HepG2 (cell line): Measurements from ENCODE around the gene GSTK1. TPM values are rescaled to one million over a fixed set of nuclear protein-coding genes. Genes with fewer than 3 reads are reported as not detected.
A peak's percentile ranks its signal among the peaks of the same experiment; 100 is the strongest.

Experiments used
- ARNTL ChIP-seq: sonication (generic); formaldehyde crosslinking; IDR thresholded peaks from 2 replicates; pipeline ENCODE4 v1.4.0; 2020; ENCODE audit warnings: mild to moderate bottlenecking, missing genetic modification reagents
- CCAR2 ChIP-seq: fragments of 200-400 bp; formaldehyde crosslinking; optimal IDR thresholded peaks from 2 replicates; pipeline ENCODE3; 2018; ENCODE audit warnings: low read depth, mild to moderate bottlenecking, low read length, moderate library complexity
- CHCHD3 ChIP-seq: sonication (generic); formaldehyde crosslinking; IDR thresholded peaks from 2 replicates; pipeline ENCODE4 v1.8.0; 2022; ENCODE audit warnings: mild to moderate bottlenecking, missing genetic modification reagents, moderate library complexity
- FIP1L1 ChIP-seq: fragments of 200-400 bp; formaldehyde crosslinking; IDR thresholded peaks from 2 replicates; pipeline ENCODE4 v1.6.1; 2018; ENCODE audit warnings: low read depth, mild to moderate bottlenecking, low read length, moderate library complexity, borderline replicate concordance; ENCODE audit not compliant: insufficient read depth
- KDM2A ChIP-seq: sonication (generic); formaldehyde crosslinking; IDR thresholded peaks from 2 replicates; pipeline ENCODE4 v1.4.0; 2020; ENCODE audit warnings: low read depth, missing genetic modification reagents, borderline replicate concordance
- KDM5B ChIP-seq: sonication (generic); formaldehyde crosslinking; IDR thresholded peaks from 2 replicates; pipeline ENCODE4 v1.4.0; 2020; ENCODE audit warnings: missing genetic modification reagents, mild to moderate bottlenecking, borderline replicate concordance
- SALL2 ChIP-seq: sonication (generic); formaldehyde crosslinking; IDR thresholded peaks from 2 replicates; pipeline ENCODE4 v1.8.1; 2023; ENCODE audit warnings: mild to moderate bottlenecking, missing genetic modification reagents, inconsistent platforms
- SP1 ChIP-seq, 2 experiments: fragments of 450-650 bp in 1 of 2; sonication (generic) in 1 of 2; formaldehyde crosslinking in 1 of 2; IDR thresholded peaks; 2 replicates each; pipeline versions ENCODE4 v1.4.0 to v1.6.1; 2016 to 2020; ENCODE audit warnings: missing genetic modification reagents in 1 of 2
- TBX2 ChIP-seq: sonication (generic); formaldehyde crosslinking; IDR thresholded peaks from 2 replicates; pipeline ENCODE4 v1.5.0; 2020; ENCODE audit warnings: missing genetic modification reagents, mild to moderate bottlenecking, borderline replicate concordance
- TFE3 ChIP-seq: IDR thresholded peaks from 2 replicates; pipeline ENCODE4 v1.6.1; 2016
- TGIF2 ChIP-seq: IDR thresholded peaks from 2 replicates; pipeline ENCODE4 v1.6.1; 2016; ENCODE audit warnings: control low read depth, missing compliant biosample characterization
- THAP7 ChIP-seq: sonication (generic); formaldehyde crosslinking; IDR thresholded peaks from 2 replicates; pipeline ENCODE4 v1.8.1; 2023; ENCODE audit warnings: mild to moderate bottlenecking, missing genetic modification reagents
- TRIM22 ChIP-seq: fragments of 450-650 bp; IDR thresholded peaks from 2 replicates; pipeline ENCODE4 v1.6.1; 2017
- ZBTB3 ChIP-seq: sonication (generic); formaldehyde crosslinking; IDR thresholded peaks from 2 replicates; pipeline ENCODE4 v1.4.0; 2020; ENCODE audit warnings: low read depth, mild to moderate bottlenecking, moderate library complexity, missing genetic modification reagents, borderline replicate concordance
- ZC3H13 ChIP-seq: sonication (generic); formaldehyde crosslinking; IDR thresholded peaks from 2 replicates; pipeline ENCODE4 v1.8.1; 2023; ENCODE audit warnings: mild to moderate bottlenecking, missing genetic modification reagents, moderate library complexity
- ZNF337 ChIP-seq: sonication (generic); formaldehyde crosslinking; IDR thresholded peaks from 2 replicates; pipeline ENCODE4 v1.5.1; 2020; ENCODE audit warnings: missing genetic modification reagents, low read depth, mild to moderate bottlenecking, borderline replicate concordance
- ZNF549 ChIP-seq: sonication (generic); formaldehyde crosslinking; IDR thresholded peaks from 2 replicates; pipeline ENCODE4 v1.5.0; 2020; ENCODE audit warnings: missing genetic modification reagents
- ZNF710 ChIP-seq: sonication (generic); formaldehyde crosslinking; IDR thresholded peaks from 2 replicates; pipeline ENCODE4 v1.5.0; 2020; ENCODE audit warnings: mild to moderate bottlenecking, missing genetic modification reagents, borderline replicate concordance
- polyA plus RNA-seq, 8 experiments: library from polyadenylated mRNA; depleted of rRNA in 3 of 8; stranded (reverse) in 7 of 8; unstranded in 1 of 8; fragments of >200 nt; fragmentation: Illumina TruSeq in 4 of 8; extraction: Trizol in 4 of 8; gene quantifications; 2 replicates each; pipeline versions ENCODE4 v1.2.1 to v1.2.3, GENCODE V29; 2011 to 2016; ENCODE audit warnings: low read depth in 4 of 8, missing spikeins in 1 of 8, mixed read lengths in 1 of 8; ENCODE audit not compliant: insufficient read depth in 1 of 8
- total RNA-seq, 5 experiments: library from RNA; depleted of rRNA; stranded (reverse); fragments of >200 nt; fragmentation: Illumina TruSeq; extraction: Trizol; gene quantifications; 2 replicates each; pipeline ENCODE4 v1.2.3, GENCODE V29; 2016; ENCODE audit warnings: low read depth in 1 of 5
- TF ChIP-seq, protein P1 (sequence below): sonication (generic); formaldehyde crosslinking; IDR thresholded peaks from 2 replicates; pipeline ENCODE4 v1.4.0; 2020; ENCODE audit warnings: mild to moderate bottlenecking, low read depth, missing genetic modification reagents

GSTK1 gene
- total and polyA plus RNA-seq, 2 of the 13 experiments (the other 11 are each of a cell fraction or from before 2014, with no cell fraction given): 64.6 to 92.1 TPM

- no peak for TF ChIP-seq ZNF549 (CRISPR knock-in tag)
- TF ChIP-seq KDM2A (CRISPR knock-in tag): peak; percentile 85
- no peak for TF ChIP-seq TRIM22
- no peak for TF ChIP-seq ZNF337 (CRISPR knock-in tag)
- TF ChIP-seq ZNF710 (CRISPR knock-in tag): peak; percentile 49; the same call in 1 of the 2 replicates
- TF ChIP-seq ZC3H13 (CRISPR knock-in tag): no peak; the same call in 1 of the 2 replicates
- TF ChIP-seq CHCHD3 (CRISPR knock-in tag): no peak
- peak; percentile 63 for TF ChIP-seq TBX2 (CRISPR knock-in tag)
- no peak for TF ChIP-seq TFE3
- peak; percentile 84; the same call in 1 of the 2 replicates for TF ChIP-seq THAP7 (CRISPR knock-in tag)
- TF ChIP-seq FIP1L1: no peak
- TF ChIP-seq ZBTB3 (CRISPR knock-in tag): peak; percentile 50; the same call in 1 of the 2 replicates
- TF ChIP-seq ARNTL: no peak; the same call in 1 of the 2 replicates
- no peak for TF ChIP-seq CCAR2
- peak; percentile 40; the same call in 1 of the 2 replicates for TF ChIP-seq TGIF2 (CRISPR knock-in tag)
- no peak for TF ChIP-seq SP1 (IDR thresholded peaks at IDR 0.05)
- TF ChIP-seq SP1 (CRISPR knock-in tag; IDR thresholded peaks at IDR 0.05): peak; percentile 34; the same call in 1 of the 2 replicates
- TF ChIP-seq, protein P1, sequence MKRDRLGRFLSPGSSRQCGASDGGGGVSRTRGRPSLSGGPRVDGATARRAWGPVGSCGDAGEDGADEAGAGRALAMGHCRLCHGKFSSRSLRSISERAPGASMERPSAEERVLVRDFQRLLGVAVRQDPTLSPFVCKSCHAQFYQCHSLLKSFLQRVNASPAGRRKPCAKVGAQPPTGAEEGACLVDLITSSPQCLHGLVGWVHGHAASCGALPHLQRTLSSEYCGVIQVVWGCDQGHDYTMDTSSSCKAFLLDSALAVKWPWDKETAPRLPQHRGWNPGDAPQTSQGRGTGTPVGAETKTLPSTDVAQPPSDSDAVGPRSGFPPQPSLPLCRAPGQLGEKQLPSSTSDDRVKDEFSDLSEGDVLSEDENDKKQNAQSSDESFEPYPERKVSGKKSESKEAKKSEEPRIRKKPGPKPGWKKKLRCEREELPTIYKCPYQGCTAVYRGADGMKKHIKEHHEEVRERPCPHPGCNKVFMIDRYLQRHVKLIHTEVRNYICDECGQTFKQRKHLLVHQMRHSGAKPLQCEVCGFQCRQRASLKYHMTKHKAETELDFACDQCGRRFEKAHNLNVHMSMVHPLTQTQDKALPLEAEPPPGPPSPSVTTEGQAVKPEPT (CRISPR knock-in tag): no peak
- no peak for TF ChIP-seq SALL2
- TF ChIP-seq KDM5B (CRISPR knock-in tag): no peak; the same call in none of the 2 replicates
Measured at GRCh38 chr7:143263266-143264195, at the start of gene GSTK1 (continued).
